Stimulated activated CD4-positive, alpha-beta T cell treated with anti-CD3 and anti-CD28 coated beads, Interleukin-12 subunit alpha, Interleukin-12 subunit beta, amount 100 ng/mL, for 4 hours (primary cell): Measurements from ENCODE around the gene IL7R.

ENCODE experiments used
- DNase-seq: peaks from one replicate; pipeline ENCODE4 v3.0.0-alpha.2; 2020

The IL7R gene

GRCh38 chr5:35856765-35857351, at the start of gene IL7R:
Gene IL7R (plus strand): TSS chr5:35856891. CDS start chr5:35856978, 87 bp downstream.
- no peak for DNase-seq

GRCh38 chr5:35810601-35811000, 46.1 kb upstream of the IL7R start:
- no peak for DNase-seq

- DNase-seq: no peak
Observed at GRCh38 chr5:35811108-35811741, 45.5 kb upstream of the IL7R start.

- no peak for DNase-seq
Observed at GRCh38 chr5:35813521-35813920, 43.2 kb upstream of the IL7R start.

GRCh38 chr5:35815089-35815936, 41.4 kb upstream of the IL7R start:
- no peak for DNase-seq

- DNase-seq: no peak
Observed at GRCh38 chr5:35816881-35817521, 39.7 kb upstream of the IL7R start.

- DNase-seq: no peak
Observed at GRCh38 chr5:35819026-35819425, 37.7 kb upstream of the IL7R start.

GRCh38 chr5:35819668-35820067, 37.0 kb upstream of the IL7R start:
- DNase-seq: no peak

GRCh38 chr5:35820735-35821134, 36.0 kb upstream of the IL7R start:
- no peak for DNase-seq

GRCh38 chr5:35821513-35821912, 35.2 kb upstream of the IL7R start:
- DNase-seq: no peak

- no peak for DNase-seq
Observed at GRCh38 chr5:35822511-35822910, 34.2 kb upstream of the IL7R start.

- no peak for DNase-seq
Observed at GRCh38 chr5:35823347-35824098, 33.2 kb upstream of the IL7R start.

GRCh38 chr5:35826056-35826455, 30.6 kb upstream of the IL7R start:
- no peak for DNase-seq

- no peak for DNase-seq
Observed at GRCh38 chr5:35826554-35826953, 30.1 kb upstream of the IL7R start.

GRCh38 chr5:35828082-35828598, 28.6 kb upstream of the IL7R start:
- DNase-seq: no peak

GRCh38 chr5:35830587-35830986, 26.1 kb upstream of the IL7R start:
- no peak for DNase-seq

GRCh38 chr5:35832762-35833161, 23.9 kb upstream of the IL7R start:
- DNase-seq: no peak

GRCh38 chr5:35833224-35833623, 23.5 kb upstream of the IL7R start:
- no peak for DNase-seq

GRCh38 chr5:35835796-35836742, 20.6 kb upstream of the IL7R start:
- DNase-seq: no peak

- DNase-seq: no peak
Observed at GRCh38 chr5:35838370-35839042, 18.2 kb upstream of the IL7R start.

GRCh38 chr5:35842856-35843255, 13.8 kb upstream of the IL7R start:
- DNase-seq: no peak
